ENCODE data around the gene TMEFF2. TPM values are rescaled to one million over a fixed set of nuclear protein-coding genes. Genes with fewer than 3 reads are reported as not detected.

Gene TMEFF2
- total RNA-seq, 2 donors from 2014 or later, result 0.24 to 0.37 TPM

DNA sequence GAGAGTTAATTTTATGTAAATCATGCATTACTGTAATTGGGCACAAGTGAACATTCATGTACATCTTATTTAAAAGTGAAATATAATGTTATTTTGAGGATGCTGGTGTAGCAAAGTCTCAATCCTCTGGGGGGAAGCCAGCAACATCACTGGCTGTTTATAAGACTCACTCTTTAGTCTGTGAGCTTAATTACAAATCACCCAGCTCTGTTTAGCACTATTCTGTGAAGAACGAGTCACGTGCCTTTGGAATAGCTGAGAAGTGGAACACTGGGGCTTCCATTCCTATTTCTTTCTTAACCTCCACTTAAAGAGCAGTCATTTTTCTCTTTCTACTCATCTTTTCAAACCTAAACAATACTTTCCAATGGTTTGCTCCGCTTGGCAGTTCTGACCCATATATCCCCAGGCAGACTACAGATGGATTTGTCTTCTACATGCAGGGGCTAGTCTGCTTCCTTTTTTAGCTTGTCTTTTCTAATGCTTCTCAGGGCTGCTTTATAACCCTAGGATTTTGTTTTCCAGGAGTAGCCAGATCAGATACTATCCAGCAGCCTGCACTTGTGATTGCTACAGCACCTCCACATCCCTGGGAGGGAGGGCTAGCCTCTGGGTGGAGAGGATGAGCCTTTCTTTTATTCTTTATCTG is 252.5 kb downstream of the TMEFF2 start:
- H3K4me3 ChIP-seq, result no peak overlapping the region
- no peak overlapping the region for H3K27ac ChIP-seq
- TF ChIP-seq, protein P1, sequence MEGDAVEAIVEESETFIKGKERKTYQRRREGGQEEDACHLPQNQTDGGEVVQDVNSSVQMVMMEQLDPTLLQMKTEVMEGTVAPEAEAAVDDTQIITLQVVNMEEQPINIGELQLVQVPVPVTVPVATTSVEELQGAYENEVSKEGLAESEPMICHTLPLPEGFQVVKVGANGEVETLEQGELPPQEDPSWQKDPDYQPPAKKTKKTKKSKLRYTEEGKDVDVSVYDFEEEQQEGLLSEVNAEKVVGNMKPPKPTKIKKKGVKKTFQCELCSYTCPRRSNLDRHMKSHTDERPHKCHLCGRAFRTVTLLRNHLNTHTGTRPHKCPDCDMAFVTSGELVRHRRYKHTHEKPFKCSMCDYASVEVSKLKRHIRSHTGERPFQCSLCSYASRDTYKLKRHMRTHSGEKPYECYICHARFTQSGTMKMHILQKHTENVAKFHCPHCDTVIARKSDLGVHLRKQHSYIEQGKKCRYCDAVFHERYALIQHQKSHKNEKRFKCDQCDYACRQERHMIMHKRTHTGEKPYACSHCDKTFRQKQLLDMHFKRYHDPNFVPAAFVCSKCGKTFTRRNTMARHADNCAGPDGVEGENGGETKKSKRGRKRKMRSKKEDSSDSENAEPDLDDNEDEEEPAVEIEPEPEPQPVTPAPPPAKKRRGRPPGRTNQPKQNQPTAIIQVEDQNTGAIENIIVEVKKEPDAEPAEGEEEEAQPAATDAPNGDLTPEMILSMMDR (IDR thresholded peaks at IDR 0.05), result no peak
- H3K27me3 ChIP-seq, result no peaks in the 10 kb centered on the region
- H3K36me3 ChIP-seq, result no peaks in the 10 kb centered on the region
- no peak for DNase-seq
- no peaks in the 10 kb centered on the region for H3K9me3 ChIP-seq
- H3K9ac ChIP-seq (ENCODE audit: low read depth in 2 of 2, low read length in 2 of 2), result no peak overlapping the region
- no peaks in the 10 kb centered on the region for H3K4me1 ChIP-seq
- intact Hi-C loops (cut with DNase I), result no loop called here

DNA sequence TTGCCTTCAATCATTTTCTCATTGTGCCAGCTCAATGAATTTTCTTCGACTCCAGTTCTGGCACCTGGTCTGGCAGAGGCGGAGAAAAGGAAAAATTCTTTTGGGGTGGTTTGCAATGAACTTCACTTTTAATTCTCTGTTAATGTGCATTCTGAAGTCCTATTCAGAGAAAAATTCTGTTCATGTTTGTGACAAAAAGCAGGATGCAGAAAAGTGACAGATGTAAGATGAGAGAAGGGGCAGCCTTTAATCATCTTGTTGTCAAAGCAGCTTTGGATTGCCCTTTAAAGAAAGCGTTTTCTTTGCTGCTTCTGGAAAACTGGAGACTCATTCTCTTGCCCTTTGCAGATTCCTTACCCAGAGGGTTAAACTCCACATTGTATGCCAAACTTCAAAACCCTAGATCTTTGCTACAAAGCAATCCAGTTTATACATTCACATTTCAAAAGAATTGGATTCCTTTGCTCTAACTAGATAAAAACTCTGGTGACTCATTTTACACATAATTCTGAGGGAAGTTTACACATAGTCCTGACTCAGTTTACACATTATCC is 253.3 kb downstream of the TMEFF2 start:
- Histone ChIP-seq H3K27ac (no peak overlapping the region), H3K4me3 (no peak overlapping the region), H3K27me3 (no peaks in the 10 kb centered on the region), H3K4me1 (no peaks in the 10 kb centered on the region), H3K9ac (ENCODE audit: low read depth in 2 of 2, low read length in 2 of 2) (no peak overlapping the region), H3K9me3 (no peaks in the 10 kb centered on the region), H3K36me3 (no peaks in the 10 kb centered on the region)
- TF ChIP-seq, protein P1 (IDR thresholded peaks at IDR 0.05), result no peak
- no peak for DNase-seq
- intact Hi-C loops (cut with DNase I), result no loop called here

DNA sequence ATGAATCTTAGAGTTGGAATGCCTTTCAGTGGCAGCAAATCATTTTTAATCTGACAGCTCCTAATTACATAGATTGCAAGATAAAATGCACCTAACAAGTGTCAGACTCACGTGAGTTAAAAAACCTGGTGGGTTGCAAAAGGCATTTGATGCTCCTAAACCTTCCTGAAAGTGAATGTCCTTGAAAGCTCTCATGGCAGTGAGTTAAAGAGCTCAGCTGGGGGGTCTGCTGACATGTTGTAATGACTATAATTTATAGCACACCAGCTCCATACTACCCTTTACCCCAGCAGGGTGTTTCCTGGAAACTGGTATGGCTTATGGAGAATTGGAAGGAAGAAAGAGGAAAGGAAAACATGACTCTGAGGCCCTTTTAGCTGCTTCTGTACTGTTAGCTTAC is 256.0 kb downstream of the TMEFF2 start:
- H3K36me3 ChIP-seq, result no peaks in the 10 kb centered on the region
- TF ChIP-seq, protein P1 (IDR thresholded peaks at IDR 0.05), result no peak
- DNase-seq, result no peak
- no peak overlapping the region for H3K27ac ChIP-seq
- no peaks in the 10 kb centered on the region for H3K4me1 ChIP-seq
- no peaks in the 10 kb centered on the region for H3K27me3 ChIP-seq
- intact Hi-C loops (cut with DNase I), result no loop called here
- no peak overlapping the region for H3K4me3 ChIP-seq
- H3K9ac ChIP-seq (ENCODE audit: low read depth in 2 of 2, low read length in 2 of 2), result no peak overlapping the region
- H3K9me3 ChIP-seq, result no peaks in the 10 kb centered on the region

DNA sequence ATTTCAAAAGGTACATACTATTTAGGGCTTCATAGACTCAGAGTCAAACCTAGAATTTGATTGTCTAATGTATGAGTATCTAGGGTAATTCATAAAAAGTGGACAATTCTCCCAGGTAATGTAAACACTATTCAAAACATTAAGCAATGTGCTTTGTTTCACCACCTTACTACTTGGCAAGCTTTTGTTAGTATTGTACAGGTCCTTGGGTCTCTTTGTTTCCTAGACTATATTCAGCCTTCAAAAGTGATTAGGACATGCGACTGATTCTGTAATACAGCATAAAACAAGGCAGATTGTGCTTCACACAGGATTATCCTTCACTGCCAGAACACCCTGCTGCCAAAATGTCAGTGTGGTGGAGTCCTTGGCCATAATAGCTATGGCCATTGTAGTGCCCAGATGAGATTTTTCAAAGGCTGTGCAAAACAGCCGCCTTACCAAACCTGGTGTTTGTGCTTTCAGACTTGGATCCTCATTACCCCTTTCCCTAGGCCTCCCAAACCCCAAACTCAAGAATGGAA is 257.8 kb downstream of the TMEFF2 start:
- Histone ChIP-seq H3K27ac (no peak overlapping the region), H3K27me3 (no peaks in the 10 kb centered on the region), H3K4me1 (no peaks in the 10 kb centered on the region), H3K4me3 (no peak overlapping the region), H3K36me3 (no peaks in the 10 kb centered on the region), H3K9me3 (no peaks in the 10 kb centered on the region), H3K9ac (ENCODE audit: low read depth in 2 of 2, low read length in 2 of 2) (no peak overlapping the region)
- no peak for DNase-seq
- TF ChIP-seq, protein P1 (IDR thresholded peaks at IDR 0.05), result no peak
- intact Hi-C loops (cut with DNase I), result no loop called here

DNA sequence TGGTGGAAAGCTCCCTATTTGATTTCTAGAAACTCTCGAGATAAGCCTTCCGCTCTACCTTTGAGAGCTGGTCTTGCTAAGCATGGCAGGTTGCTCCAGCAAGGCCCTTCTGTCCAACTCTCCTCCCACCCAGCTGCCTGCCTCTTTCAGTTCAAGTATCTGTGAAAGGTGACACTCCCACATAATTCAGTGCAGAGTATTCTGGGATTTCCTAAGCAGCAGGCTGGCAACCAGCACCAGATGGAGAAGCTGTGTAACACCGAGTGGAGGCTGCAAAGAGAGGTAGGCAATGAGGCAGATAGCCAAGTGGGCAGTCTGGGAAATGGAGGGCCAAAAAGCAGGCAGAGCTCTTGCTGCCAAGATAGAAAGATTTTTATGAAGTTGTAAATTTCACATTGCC is 259.5 kb downstream of the TMEFF2 start:
- no peak overlapping the region for H3K4me3 ChIP-seq
- no peak overlapping the region for H3K27ac ChIP-seq
- no peaks in the 10 kb centered on the region for H3K36me3 ChIP-seq
- no peaks in the 10 kb centered on the region for H3K4me1 ChIP-seq
- TF ChIP-seq, protein P1 (IDR thresholded peaks at IDR 0.05), result no peak
- H3K27me3 ChIP-seq, result no peaks in the 10 kb centered on the region
- no peak for DNase-seq
- intact Hi-C loops (cut with DNase I), result no loop called here
- no peaks in the 10 kb centered on the region for H3K9me3 ChIP-seq
- H3K9ac ChIP-seq (ENCODE audit: low read depth in 2 of 2, low read length in 2 of 2), result no peak overlapping the region

All from colonic mucosa (tissue), 4 donors.